Uterus (tissue), 4 donors: ENCODE measurements around the gene FBXL13. TPM values are rescaled to one million over a fixed set of nuclear protein-coding genes. Genes with fewer than 3 reads are reported as not detected.

Experiments used
- DNase-seq, 2 donors: peaks; one replicate each; pipeline ENCODE4 v3.0.0-alpha.2; 2019 to 2020
- H3K27ac ChIP-seq, 2 donors: fragments of 200-600 bp; sonication (generic); 1 replicate in 1 of 2; 2 replicates in 1 of 2; pipeline ENCODE4 v1.5.1; 2016 to 2018
- H3K27me3 ChIP-seq, 2 donors: fragments of 200-600 bp; sonication (generic); one replicate each; pipeline ENCODE4 v1.5.1; 2018 to 2019; ENCODE audit warnings: control low read depth in 1 of 2
- H3K36me3 ChIP-seq, 2 donors: fragments of 200-600 bp; sonication (generic); one replicate each; pipeline ENCODE4 v1.5.1; 2019; ENCODE audit warnings: control low read depth in 1 of 2
- H3K4me1 ChIP-seq, 2 donors: fragments of 200-600 bp; sonication (generic); one replicate each; pipeline ENCODE4 v1.5.1; 2018 to 2019; ENCODE audit warnings: control low read depth in 1 of 2
- H3K4me3 ChIP-seq, 2 donors: fragments of 200-600 bp; sonication (generic); 1 replicate in 1 of 2; 2 replicates in 1 of 2; pipeline ENCODE4 v1.5.1; 2018 to 2019; ENCODE audit warnings: mild to moderate bottlenecking in 1 of 2
- H3K9me3 ChIP-seq, 2 donors: fragments of 200-600 bp; sonication (generic); one replicate each; pipeline ENCODE4 v1.5.1; 2019; ENCODE audit warnings: control low read depth in 1 of 2
- CTCF ChIP-seq, 4 experiments: fragments of 200-600 bp in 2 of 4; fragments of 450-650 bp in 2 of 4; sonication (generic) in 2 of 4; IDR thresholded peaks; one replicate each; pipeline ENCODE4 v1.5.1; 2016 to 2019; ENCODE audit warnings: antibody characterized with exemption in 4 of 4, mild to moderate bottlenecking in 2 of 4, moderate library complexity in 1 of 4
- POLR2A ChIP-seq, 2 donors: fragments of 450-650 bp; IDR thresholded peaks; one replicate each; pipeline ENCODE4 v1.6.1; 2016; ENCODE audit warnings: antibody characterized with exemption in 2 of 2, mild to moderate bottlenecking in 1 of 2, moderate library complexity in 1 of 2
- intact Hi-C: fragments of 100-400 bp; cut with DNase I; formaldehyde crosslinking; loops from one replicate; pipeline ENCODE4 v1.15.1; 2023; ENCODE audit warnings: low total_unique reads
- total RNA-seq, 4 donors: library from RNA; depleted of rRNA in 3 of 4; stranded (reverse); fragments of >200 nt in 3 of 4; gene quantifications; one replicate each; pipeline versions ENCODE4 v1.1.0 to v1.2.4, GENCODE V29; 2014 to 2023
- donor health status: DM: yes; HTN: yes; CAD: no.

Gene FBXL13
- total RNA-seq, 4 donors from 2014 or later = 1.2 to 12.9 (median 5.5) TPM

DNA sequence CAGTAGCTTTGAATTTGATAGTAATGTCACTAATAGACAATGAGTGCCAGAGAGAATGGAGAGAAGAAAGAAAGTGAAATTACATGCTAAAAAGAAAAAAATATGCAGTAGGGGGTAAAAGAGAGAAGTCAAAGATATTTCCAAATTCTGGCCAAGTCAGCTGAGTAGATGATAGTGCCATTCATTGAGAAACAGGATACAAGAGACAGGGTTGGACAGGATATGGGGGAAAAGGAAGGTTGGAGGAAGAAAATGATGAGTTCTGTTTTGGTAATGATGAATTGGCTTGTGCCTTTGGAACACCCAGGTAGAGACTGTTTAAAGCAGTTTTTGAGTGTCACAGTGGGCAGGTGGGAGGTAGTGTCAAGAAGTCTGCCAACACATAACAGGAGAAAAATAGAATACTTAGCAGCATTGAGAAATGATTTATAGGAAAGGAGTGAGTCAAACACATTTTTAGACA, 83.5 kb downstream of the FBXL13 start:
- Histone ChIP-seq H3K4me1 (peaks cover 0 to 11% of the 10 kb centered on the region in 2 donors), H3K27ac (peak overlapping the region; percentile 55 to 75), H3K36me3 (no peaks in the 10 kb centered on the region), H3K27me3 (no peaks in the 10 kb centered on the region), H3K9me3 (no peaks in the 10 kb centered on the region), H3K4me3 (no peak overlapping the region)
- no peak for DNase-seq
- intact Hi-C loops = no loop called here
- TF ChIP-seq CTCF (IDR thresholded peaks at IDR 0.05) (no peak), POLR2A (IDR thresholded peaks at IDR 0.05) (no peak)

GRCh38 chr7:102990642-102991041, 84.0 kb downstream of the FBXL13 start:
- Histone ChIP-seq H3K27ac (peak overlapping the region; percentile 55 to 75), H3K27me3 (no peaks in the 10 kb centered on the region), H3K4me1 (peaks cover 0 to 11% of the 10 kb centered on the region in 2 donors), H3K36me3 (no peaks in the 10 kb centered on the region), H3K9me3 (no peaks in the 10 kb centered on the region), H3K4me3 (no peak overlapping the region)
- DNase-seq = no peak
- intact Hi-C loops = no loop called here
- TF ChIP-seq POLR2A (IDR thresholded peaks at IDR 0.05) = no peak
- no peak for TF ChIP-seq CTCF (IDR thresholded peaks at IDR 0.05)

GRCh38 chr7:102988631-102989560, 85.7 kb downstream of the FBXL13 start:
- intact Hi-C loops = no loop called here
- Histone ChIP-seq H3K9me3 (no peaks in the 10 kb centered on the region), H3K4me1 (peaks cover 0 to 7% of the 10 kb centered on the region in 2 donors), H3K27me3 (no peaks in the 10 kb centered on the region), H3K4me3 (no peak overlapping the region), H3K27ac (no peak overlapping the region), H3K36me3 (no peaks in the 10 kb centered on the region)
- no peak for DNase-seq
- TF ChIP-seq POLR2A (IDR thresholded peaks at IDR 0.05) (no peak), CTCF (IDR thresholded peaks at IDR 0.05) (no peak)

DNA sequence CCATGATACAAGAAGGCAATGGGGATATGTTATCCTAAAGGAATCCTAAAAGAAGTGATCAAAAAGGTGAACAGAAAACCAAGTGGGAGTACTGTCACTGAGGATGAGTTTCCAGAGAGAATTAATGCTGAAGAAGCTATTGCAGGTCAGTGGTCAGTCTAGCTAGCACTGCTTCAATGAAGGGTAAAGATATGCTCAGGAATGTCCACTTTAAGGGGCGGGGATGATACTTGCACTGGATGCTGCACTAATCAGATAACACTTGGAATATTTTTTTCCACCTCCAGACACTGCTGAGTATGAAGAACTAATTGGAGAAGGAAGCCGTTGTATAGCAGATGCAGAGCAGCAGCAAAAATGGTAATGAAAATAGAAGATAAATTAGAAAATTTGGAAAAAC, 86.5 kb downstream of the FBXL13 start:
- H3K9me3 ChIP-seq = no peaks in the 10 kb centered on the region
- H3K27ac ChIP-seq = no peak overlapping the region
- intact Hi-C loops = no loop called here
- H3K4me1 ChIP-seq = peaks cover 0 to 2% of the 10 kb centered on the region in 2 donors
- DNase-seq = no peak
- H3K27me3 ChIP-seq = no peaks in the 10 kb centered on the region
- no peaks in the 10 kb centered on the region for H3K36me3 ChIP-seq
- TF ChIP-seq POLR2A (IDR thresholded peaks at IDR 0.05) (no peak), CTCF (IDR thresholded peaks at IDR 0.05) (no peak)
- no peak overlapping the region for H3K4me3 ChIP-seq

- intact Hi-C loops = no loop called here
- no peaks in the 10 kb centered on the region for H3K27me3 ChIP-seq
- no peak overlapping the region for H3K27ac ChIP-seq
- no peaks in the 10 kb centered on the region for H3K9me3 ChIP-seq
- H3K36me3 ChIP-seq = no peaks in the 10 kb centered on the region
- H3K4me1 ChIP-seq = no peaks in the 10 kb centered on the region
- no peak overlapping the region for H3K4me3 ChIP-seq
- no peak for DNase-seq
- no peak for TF ChIP-seq CTCF (IDR thresholded peaks at IDR 0.05)
- no peak for TF ChIP-seq POLR2A (IDR thresholded peaks at IDR 0.05)
Observed at GRCh38 chr7:102985176-102985783, 89.3 kb downstream of the FBXL13 start.
